Measurements from ENCODE around the gene DNAH10.

Gene DNAH10

DNA sequence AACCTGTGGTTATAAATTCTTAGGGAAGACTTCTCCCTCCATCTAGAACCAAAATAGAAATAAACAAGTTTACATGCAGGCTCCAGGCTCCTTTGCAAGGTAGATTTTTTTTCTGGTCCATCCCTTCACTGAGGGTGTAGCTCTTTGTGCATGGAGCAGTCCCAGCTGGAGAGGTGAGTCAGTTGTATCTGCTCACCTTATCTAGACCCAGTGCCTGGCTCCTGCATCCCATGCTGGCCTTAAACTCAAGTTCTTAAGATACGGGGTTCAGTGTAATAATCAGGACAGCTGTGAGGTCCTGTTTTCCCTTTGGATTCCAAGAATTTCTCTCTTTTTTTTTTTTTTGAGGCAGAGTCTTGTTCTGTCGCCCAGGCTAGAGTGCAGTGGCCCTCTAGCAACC, 35.1 kb upstream of the DNAH10 start:
- H3K27me3 Mint-ChIP-seq: no peaks in the 10 kb centered on the region
- no peak for ATAC-seq (replicated peaks)
- peaks cover 80% of the 10 kb centered on the region for H3K36me3 Mint-ChIP-seq (ENCODE audit: insufficient read depth)
- no peak overlapping the region for H3K27ac Mint-ChIP-seq
- no peak overlapping the region for H3K4me3 Mint-ChIP-seq
- H3K9me3 Mint-ChIP-seq: no peaks in the 10 kb centered on the region
- DNase-seq: no peak
- H3K4me1 Mint-ChIP-seq (ENCODE audit: low read depth in 2 of 2): peaks cover 2 to 5% of the 10 kb centered on the region in 2 donors

DNA sequence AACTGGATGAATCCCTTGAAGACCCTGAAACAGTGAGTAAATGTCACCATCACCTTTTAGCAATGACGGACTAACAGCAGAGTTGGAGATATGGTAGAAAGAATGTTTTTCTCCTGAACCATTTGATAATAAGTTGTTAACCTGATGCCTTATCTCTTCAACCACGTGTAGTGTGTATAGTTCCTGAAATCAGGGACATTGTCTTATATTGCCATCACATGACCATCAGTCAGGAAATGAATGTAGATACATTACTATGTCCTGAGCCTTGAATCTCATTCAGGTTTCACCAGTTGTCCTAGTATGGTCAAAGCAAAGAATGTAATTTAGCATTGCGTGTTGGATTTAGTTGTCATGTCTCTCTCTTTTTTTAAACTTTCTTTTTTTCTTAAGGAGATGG, 34.2 kb upstream of the DNAH10 start:
- ATAC-seq (replicated peaks): no peak
- H3K4me1 Mint-ChIP-seq (ENCODE audit: low read depth in 2 of 2): peaks cover 2 to 11% of the 10 kb centered on the region in 2 donors

DNA sequence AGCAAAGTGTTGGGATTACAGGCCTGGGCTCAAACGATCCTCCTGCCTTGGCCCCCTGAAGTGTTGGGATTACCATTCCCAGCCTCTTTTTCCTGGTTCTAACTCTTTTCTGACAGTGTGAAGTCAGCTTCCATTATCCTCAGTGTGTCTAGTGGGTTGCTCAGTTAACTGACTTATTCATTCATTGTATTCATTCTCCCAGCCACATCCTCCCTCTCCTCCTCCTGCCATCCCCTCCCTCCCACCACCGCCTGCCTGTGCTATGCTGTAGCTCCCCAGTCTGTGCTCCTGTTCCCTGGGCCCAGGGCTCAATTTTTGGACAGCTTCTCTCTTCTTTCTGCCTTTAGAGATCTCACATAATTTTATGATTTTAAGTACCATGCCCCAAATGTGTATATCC, 30.5 kb upstream of the DNAH10 start:
- Mint-ChIP-seq H3K27me3 (no peaks in the 10 kb centered on the region), H3K4me1 (ENCODE audit: low read depth in 2 of 2) (peaks cover 4 to 11% of the 10 kb centered on the region in 2 donors), H3K9me3 (no peaks in the 10 kb centered on the region), H3K4me3 (no peak overlapping the region), H3K27ac (peak overlapping the region; percentile 29 to 66), H3K36me3 (ENCODE audit: insufficient read depth) (peaks cover 88% of the 10 kb centered on the region)
- no peak for ATAC-seq (replicated peaks)
- DNase-seq: no peak

More for the DNA sequence above, 34.2 kb upstream of the DNAH10 start:
- no peak for DNase-seq
- Mint-ChIP-seq H3K27ac (no peak overlapping the region), H3K9me3 (no peaks in the 10 kb centered on the region), H3K4me3 (no peak overlapping the region), H3K27me3 (no peaks in the 10 kb centered on the region), H3K36me3 (ENCODE audit: insufficient read depth) (peaks cover 83% of the 10 kb centered on the region)

DNA sequence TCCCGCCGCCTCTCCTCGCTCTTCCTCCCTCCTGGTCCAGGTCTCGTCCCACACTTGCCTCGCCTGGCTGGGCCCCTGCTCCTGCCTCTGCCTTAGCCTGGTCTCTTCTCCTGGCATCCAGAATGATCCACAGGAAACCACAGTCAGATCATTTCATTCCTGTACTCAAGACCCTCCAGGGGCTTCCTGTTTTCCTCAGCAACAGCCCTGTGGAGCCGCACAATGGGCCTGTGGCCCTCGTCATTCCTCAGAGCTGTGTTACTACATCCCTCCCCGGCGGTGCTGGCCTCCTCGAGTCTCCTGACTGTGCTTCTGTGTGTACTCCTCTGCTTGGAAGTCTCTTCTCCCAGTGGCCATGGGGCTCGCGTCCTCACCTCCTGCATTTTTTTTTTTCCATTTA, 29.9 kb upstream of the DNAH10 start:
- Mint-ChIP-seq H3K4me3 (no peak overlapping the region), H3K36me3 (ENCODE audit: insufficient read depth) (peaks cover 88% of the 10 kb centered on the region), H3K9me3 (no peaks in the 10 kb centered on the region), H3K27ac (peak overlapping the region; percentile 29 to 66), H3K27me3 (no peaks in the 10 kb centered on the region), H3K4me1 (ENCODE audit: low read depth in 2 of 2) (peaks cover 4 to 11% of the 10 kb centered on the region in 2 donors)
- ATAC-seq (replicated peaks) (no peak), DNase-seq (no peak)

DNA sequence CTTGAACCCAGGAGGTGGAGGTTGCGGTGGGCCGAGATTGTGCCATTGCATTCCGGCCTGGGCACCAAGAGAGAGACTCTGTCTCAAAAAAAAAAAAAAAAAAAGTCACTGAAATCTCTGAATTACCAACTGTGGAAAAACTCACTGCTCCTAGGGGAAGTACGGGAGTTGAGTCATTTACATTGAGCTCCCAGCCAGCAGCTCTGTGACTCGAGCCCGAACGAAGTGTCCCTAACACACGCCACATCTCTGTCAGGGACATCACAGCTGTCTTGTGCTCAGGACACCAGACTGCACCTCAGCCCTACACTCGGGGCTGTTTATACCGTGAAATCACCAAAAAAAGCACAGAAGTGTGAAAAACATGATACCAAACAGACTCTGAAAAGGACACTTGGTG, 28.9 kb upstream of the DNAH10 start:
- ATAC-seq (replicated peaks): no peak
- H3K4me3 Mint-ChIP-seq: no peak overlapping the region
- H3K27ac Mint-ChIP-seq: no peak overlapping the region
- peaks cover 87% of the 10 kb centered on the region for H3K36me3 Mint-ChIP-seq (ENCODE audit: insufficient read depth)
- no peaks in the 10 kb centered on the region for H3K27me3 Mint-ChIP-seq
- H3K9me3 Mint-ChIP-seq: no peaks in the 10 kb centered on the region
- DNase-seq: no peak
- peaks cover 4 to 11% of the 10 kb centered on the region in 2 donors for H3K4me1 Mint-ChIP-seq (ENCODE audit: low read depth in 2 of 2)

DNA sequence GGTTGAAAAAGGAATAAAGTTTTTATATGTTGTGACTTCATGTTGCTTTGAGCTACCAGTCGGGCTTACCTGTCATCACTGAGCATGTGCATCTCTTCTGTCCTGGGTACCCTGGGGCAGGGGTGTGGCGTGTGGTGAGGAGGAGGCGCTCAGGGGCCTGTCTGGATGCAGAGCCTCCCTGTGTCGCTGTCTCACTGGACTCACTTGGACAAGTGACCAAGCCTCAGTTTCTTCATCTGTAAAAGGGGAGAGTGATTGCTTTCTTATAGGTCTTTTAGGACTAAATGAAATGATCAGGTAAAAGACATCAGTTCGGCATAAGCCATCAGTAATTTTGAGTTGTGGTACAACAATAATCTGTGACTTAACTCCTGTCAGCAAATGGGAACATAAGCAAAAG, 27.8 kb upstream of the DNAH10 start:
- DNase-seq (no peak), ATAC-seq (replicated peaks) (no peak)
- peaks cover 81% of the 10 kb centered on the region for H3K36me3 Mint-ChIP-seq (ENCODE audit: insufficient read depth)
- H3K9me3 Mint-ChIP-seq: no peaks in the 10 kb centered on the region
- H3K27ac Mint-ChIP-seq: no peak overlapping the region
- H3K4me3 Mint-ChIP-seq: no peak overlapping the region
- H3K27me3 Mint-ChIP-seq: no peaks in the 10 kb centered on the region
- H3K4me1 Mint-ChIP-seq (ENCODE audit: low read depth in 2 of 2): peaks cover 4 to 15% of the 10 kb centered on the region in 2 donors

DNA sequence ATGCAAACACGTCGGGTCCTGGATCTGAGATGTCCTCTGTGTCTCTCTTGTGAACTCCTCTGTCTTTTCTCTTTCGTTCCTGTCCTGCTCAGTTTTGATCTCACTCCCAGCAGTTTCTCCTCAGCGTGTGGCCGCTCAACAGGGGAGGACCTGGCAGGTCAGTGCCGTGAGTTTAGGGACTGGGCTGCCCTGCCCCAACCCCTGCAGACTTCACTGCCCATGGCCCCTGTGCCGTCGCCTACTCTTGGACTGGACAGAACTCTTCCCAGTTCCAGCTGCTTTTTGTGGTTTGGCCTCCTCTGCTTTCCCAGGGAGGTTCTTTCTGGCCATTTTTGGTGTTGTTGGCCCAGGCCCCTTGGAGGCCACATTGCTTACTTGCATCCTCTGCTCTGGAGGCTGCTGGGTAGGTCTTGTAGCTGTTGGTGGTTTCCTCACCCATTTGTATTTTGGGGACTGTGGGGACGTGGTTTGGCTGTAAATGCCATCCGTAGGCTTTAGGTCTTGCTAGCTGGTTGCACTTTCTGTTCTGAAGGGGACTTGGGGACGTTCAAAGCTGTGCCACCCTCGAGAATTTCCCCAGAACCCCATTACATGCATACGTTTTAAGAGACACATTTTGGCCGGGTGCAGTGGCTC, 20.0 kb upstream of the DNAH10 start:
- Mint-ChIP-seq H3K4me3 (peak overlapping the region; percentile 51 to 70), H3K27ac (peak overlapping the region; percentile 80 to 92), H3K4me1 (ENCODE audit: low read depth in 2 of 2) (peaks cover 10 to 13% of the 10 kb centered on the region in 2 donors), H3K27me3 (no peaks in the 10 kb centered on the region), H3K36me3 (ENCODE audit: insufficient read depth) (peaks cover 78% of the 10 kb centered on the region), H3K9me3 (no peaks in the 10 kb centered on the region)
- DNase-seq (peak; percentile 25 to 33 (median 28)), ATAC-seq (replicated peaks) (peak; percentile 97)

DNA sequence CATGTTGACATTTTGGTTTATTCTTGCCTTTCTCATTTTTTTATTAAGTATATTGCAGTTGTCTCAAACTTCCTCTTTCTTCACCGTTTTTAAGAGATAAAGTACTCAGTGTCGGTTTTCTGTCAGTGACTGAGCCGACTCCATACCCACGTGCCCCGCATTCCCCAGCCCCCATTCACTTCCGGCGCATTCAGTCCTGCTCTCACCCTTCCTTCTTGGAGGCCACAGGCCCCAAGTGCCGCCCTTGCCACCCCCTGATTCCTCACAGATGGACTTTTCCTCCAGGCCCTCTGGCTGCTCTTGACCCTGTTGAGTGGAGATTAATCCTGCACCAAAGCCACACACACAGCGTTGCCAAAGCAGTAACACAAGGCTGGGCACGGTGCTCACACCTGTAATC, 19.1 kb upstream of the DNAH10 start:
- no peaks in the 10 kb centered on the region for H3K9me3 Mint-ChIP-seq
- peak overlapping the region; percentile 80 to 92 for H3K27ac Mint-ChIP-seq
- peaks cover 78% of the 10 kb centered on the region for H3K36me3 Mint-ChIP-seq (ENCODE audit: insufficient read depth)
- no peaks in the 10 kb centered on the region for H3K27me3 Mint-ChIP-seq
- peaks cover 10 to 13% of the 10 kb centered on the region in 2 donors for H3K4me1 Mint-ChIP-seq (ENCODE audit: low read depth in 2 of 2)
- ATAC-seq (replicated peaks) (no peak), DNase-seq (no peak)
- H3K4me3 Mint-ChIP-seq: peak overlapping the region in 1 of 2 donors; percentile 51

DNA sequence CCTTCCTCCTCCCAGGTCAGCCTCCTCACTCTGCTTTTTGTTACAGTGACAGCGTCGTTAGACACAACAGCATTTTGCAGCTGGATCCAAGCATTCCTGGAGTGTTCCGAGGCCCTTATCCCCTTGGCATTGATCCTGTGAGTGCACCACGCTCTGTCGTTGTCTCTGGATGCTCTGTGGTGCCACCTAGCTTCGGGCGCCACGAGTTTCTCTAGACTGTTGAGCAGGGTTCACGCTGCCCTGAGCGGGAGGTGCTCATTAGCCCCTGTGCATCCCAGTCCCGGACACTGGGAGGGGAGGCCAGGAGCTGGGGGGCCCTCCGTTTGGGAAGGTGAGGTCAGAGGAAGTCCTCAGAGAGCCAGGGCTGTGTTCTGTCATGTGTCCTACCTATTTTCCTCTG, 17.3 kb upstream of the DNAH10 start:
- H3K4me1 Mint-ChIP-seq (ENCODE audit: low read depth in 2 of 2): peaks cover 8 to 10% of the 10 kb centered on the region in 2 donors
- no peak overlapping the region for H3K4me3 Mint-ChIP-seq
- peaks cover 79% of the 10 kb centered on the region for H3K36me3 Mint-ChIP-seq (ENCODE audit: insufficient read depth)
- DNase-seq (no peak), ATAC-seq (replicated peaks) (no peak)
- H3K27ac Mint-ChIP-seq: no peak overlapping the region
- H3K9me3 Mint-ChIP-seq: no peaks in the 10 kb centered on the region
- no peaks in the 10 kb centered on the region for H3K27me3 Mint-ChIP-seq

DNA sequence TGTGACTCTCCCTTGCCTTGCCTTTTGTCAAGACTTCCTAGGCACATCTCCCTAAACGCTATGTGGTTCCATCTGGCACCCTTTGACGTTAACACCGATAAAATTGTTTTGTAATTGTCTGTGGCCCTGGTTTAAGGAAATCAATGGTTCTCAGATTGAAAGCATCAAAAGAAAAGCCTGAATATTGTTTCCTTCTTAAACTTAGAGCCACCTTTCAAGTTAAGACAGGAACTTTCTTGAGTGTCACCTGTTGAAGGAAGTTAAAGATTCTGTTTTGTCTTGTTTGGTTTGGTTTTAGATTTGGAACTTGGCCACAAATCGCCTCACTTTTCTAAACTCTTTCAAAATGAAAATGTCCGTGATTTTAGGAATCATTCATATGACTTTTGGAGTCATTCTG, 14.8 kb upstream of the DNAH10 start:
- no peak overlapping the region for H3K4me3 Mint-ChIP-seq

DNA sequence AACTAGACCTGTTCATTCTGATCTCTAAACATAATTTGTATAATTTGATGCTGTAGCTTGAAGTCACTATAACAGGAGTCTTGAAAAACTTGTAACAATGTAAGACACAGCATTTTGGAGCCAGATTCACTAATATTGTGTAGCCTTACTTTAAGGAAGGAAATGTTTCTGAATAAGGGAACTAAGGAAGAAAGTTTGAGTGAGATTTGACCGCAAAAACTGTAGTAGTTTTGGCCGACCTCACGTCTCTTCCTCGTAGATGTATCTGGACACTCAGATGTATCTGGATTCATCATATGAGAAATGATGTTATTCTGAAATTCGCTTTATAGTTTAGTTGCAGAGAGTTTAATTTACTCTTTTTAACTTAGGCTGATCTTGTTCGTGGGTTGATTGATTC, 13.9 kb upstream of the DNAH10 start:
- H3K27me3 Mint-ChIP-seq: no peaks in the 10 kb centered on the region
- peaks cover 0 to 5% of the 10 kb centered on the region in 2 donors for H3K4me1 Mint-ChIP-seq (ENCODE audit: low read depth in 2 of 2)
- H3K9me3 Mint-ChIP-seq: no peaks in the 10 kb centered on the region
- no peak overlapping the region for H3K27ac Mint-ChIP-seq
- DNase-seq (no peak), ATAC-seq (replicated peaks) (no peak)
- H3K36me3 Mint-ChIP-seq (ENCODE audit: insufficient read depth): peaks cover 55% of the 10 kb centered on the region
- H3K4me3 Mint-ChIP-seq: no peak overlapping the region

More for the DNA sequence above, 14.8 kb upstream of the DNAH10 start:
- DNase-seq (no peak), ATAC-seq (replicated peaks) (no peak)
- H3K27ac Mint-ChIP-seq: no peak overlapping the region
- no peaks in the 10 kb centered on the region for H3K9me3 Mint-ChIP-seq
- H3K27me3 Mint-ChIP-seq: no peaks in the 10 kb centered on the region
- peaks cover 2 to 8% of the 10 kb centered on the region in 2 donors for H3K4me1 Mint-ChIP-seq (ENCODE audit: low read depth in 2 of 2)
- H3K36me3 Mint-ChIP-seq (ENCODE audit: insufficient read depth): peaks cover 59% of the 10 kb centered on the region

DNA sequence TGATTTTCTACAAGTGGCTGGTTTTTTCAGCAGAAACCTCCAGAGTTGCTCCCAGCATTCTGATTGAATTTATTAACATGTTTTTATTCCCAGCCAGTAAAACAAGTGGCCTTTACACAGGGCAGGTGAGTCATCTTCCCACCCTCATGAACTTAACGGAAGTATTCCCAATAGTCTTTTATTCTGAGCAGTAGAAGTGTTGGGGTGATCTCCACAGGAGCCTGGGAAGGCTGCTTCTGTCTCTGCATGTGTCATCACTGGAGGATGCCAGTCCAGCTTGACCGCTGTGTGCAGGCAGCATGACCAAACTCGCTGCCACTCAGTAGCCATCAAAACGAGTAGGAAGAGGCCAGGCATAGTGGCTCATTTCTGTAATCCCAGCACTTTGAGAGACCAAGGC, 13.4 kb upstream of the DNAH10 start:
- no peak overlapping the region for H3K27ac Mint-ChIP-seq

DNA sequence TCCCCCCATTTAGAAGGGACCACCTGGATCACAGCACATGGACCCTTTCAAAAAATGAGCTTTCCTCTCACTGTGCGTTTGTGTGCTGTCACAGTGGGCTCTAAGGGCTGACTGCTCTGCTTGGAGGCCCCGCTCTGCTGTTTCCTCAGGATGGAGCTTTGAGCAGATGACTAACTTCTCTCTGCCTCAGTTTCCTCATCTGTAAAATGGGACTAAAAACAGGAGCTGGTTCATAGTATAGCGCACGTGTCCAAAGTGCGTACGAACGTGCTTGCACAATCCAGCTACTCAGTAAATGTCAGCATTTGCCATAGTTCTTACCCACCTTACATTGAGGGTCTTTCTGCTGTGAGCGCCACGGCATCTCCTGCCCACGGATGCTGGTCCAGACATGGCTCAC, 12.7 kb upstream of the DNAH10 start:
- Mint-ChIP-seq H3K4me1 (ENCODE audit: low read depth in 2 of 2) (peaks cover 0 to 6% of the 10 kb centered on the region in 2 donors), H3K36me3 (ENCODE audit: insufficient read depth) (peaks cover 58% of the 10 kb centered on the region), H3K27ac (no peak overlapping the region), H3K9me3 (no peaks in the 10 kb centered on the region), H3K4me3 (no peak overlapping the region), H3K27me3 (no peaks in the 10 kb centered on the region)
- DNase-seq (no peak), ATAC-seq (replicated peaks) (no peak)

More for the DNA sequence above, 13.4 kb upstream of the DNAH10 start:
- Mint-ChIP-seq H3K36me3 (ENCODE audit: insufficient read depth) (peaks cover 55% of the 10 kb centered on the region), H3K9me3 (no peaks in the 10 kb centered on the region), H3K4me3 (no peak overlapping the region), H3K4me1 (ENCODE audit: low read depth in 2 of 2) (peaks cover 0 to 6% of the 10 kb centered on the region in 2 donors), H3K27me3 (no peaks in the 10 kb centered on the region)
- DNase-seq (no peak), ATAC-seq (replicated peaks) (no peak)

DNA sequence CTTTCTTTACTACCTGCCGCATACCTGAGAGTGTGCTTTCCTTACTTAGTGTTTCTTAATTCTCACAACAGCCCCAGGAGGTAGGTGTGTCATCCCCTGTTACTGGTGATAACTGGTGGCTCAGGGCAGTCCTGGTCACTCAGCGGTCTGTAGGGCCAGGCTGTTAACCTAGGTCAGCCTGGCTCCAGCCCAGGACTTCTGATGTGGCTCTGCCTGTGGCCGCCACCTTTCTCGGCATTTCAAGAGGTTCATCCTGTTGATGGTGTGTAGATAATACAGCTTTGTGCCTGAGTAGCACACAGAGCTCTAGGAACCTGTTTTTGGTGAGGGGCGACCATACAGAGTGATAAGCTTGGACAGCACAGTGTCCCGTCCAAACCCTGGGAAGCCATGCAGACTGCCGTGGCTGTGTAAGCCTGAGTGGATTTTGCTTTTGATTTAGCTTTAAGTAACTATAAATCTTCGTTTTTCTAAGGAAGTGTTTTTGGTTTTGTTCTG, 11.9 kb upstream of the DNAH10 start:
- peak; percentile 26 for ATAC-seq (replicated peaks)
- Mint-ChIP-seq H3K9me3 (no peaks in the 10 kb centered on the region), H3K27me3 (no peaks in the 10 kb centered on the region), H3K36me3 (ENCODE audit: insufficient read depth) (peaks cover 56% of the 10 kb centered on the region), H3K4me1 (ENCODE audit: low read depth in 2 of 2) (peaks cover 0 to 6% of the 10 kb centered on the region in 2 donors), H3K4me3 (peak overlapping the region in 1 of 2 donors; percentile 38), H3K27ac (peak overlapping the region in 1 of 2 donors; percentile 41)
- no peak for DNase-seq

Data from effector memory CD8-positive, alpha-beta T cell (primary cell).